Neural cell (in vitro differentiated cells): ENCODE data around the gene MIAT. TPM values are rescaled to one million over a fixed set of nuclear protein-coding genes. Genes with fewer than 3 reads are reported as not detected.

Source experiments
- H2AFZ ChIP-seq: fragments of 200-600, 300-800 bp; sonication (generic), shearing (Covaris generic); 2 replicates; pipeline ENCODE4 v1.6.0; 2014; ENCODE audit warnings: low read depth, mild to moderate bottlenecking, antibody characterized with exemption, low read length, moderate library complexity
- H3F3A ChIP-seq: fragments of 200-600 bp; shearing (Covaris generic); 2 replicates; pipeline ENCODE4 v1.6.1; 2016; ENCODE audit warnings: mild to moderate bottlenecking, moderate library complexity, mixed read lengths, antibody characterized with exemption, low read length; ENCODE audit not compliant: insufficient read depth, poor library complexity, severe bottlenecking
- H3K27ac ChIP-seq: fragments of 200-600, 300-800 bp; sonication (generic), shearing (Covaris generic); 2 replicates; pipeline ENCODE4 v1.5.1; 2014; ENCODE audit warnings: mild to moderate bottlenecking, low read length, moderate library complexity
- H3K27me3 ChIP-seq: fragments of 300-800, 200-600 bp; sonication (generic), shearing (Covaris generic); 2 replicates; pipeline ENCODE4 v1.6.0; 2014; ENCODE audit warnings: mild to moderate bottlenecking, low read depth, low read length, moderate library complexity; ENCODE audit not compliant: insufficient read depth
- H3K36me3 ChIP-seq: fragments of 300-800, 200-600 bp; sonication (generic), shearing (Covaris generic); 2 replicates; pipeline ENCODE4 v1.5.1; 2014; ENCODE audit warnings: mild to moderate bottlenecking, antibody characterized with exemption, low read length, moderate library complexity; ENCODE audit not compliant: insufficient read depth
- H3K4me2 ChIP-seq: fragments of 300-800, 200-600 bp; sonication (generic), shearing (Covaris generic); 2 replicates; pipeline ENCODE4 v1.6.0; 2014; ENCODE audit warnings: mild to moderate bottlenecking, low read length
- H3K4me3 ChIP-seq: fragments of 300-800, 200-600 bp; sonication (generic), shearing (Covaris generic); 2 replicates; pipeline ENCODE4 v1.5.1; 2014; ENCODE audit warnings: mild to moderate bottlenecking, low read length, moderate library complexity
- H3K79me2 ChIP-seq: fragments of 200-600 bp; shearing (Covaris generic); replicated peaks from 2 replicates; pipeline ENCODE4 v1.6.0; 2014; ENCODE audit warnings: mild to moderate bottlenecking, low read length, moderate library complexity; ENCODE audit not compliant: insufficient read depth
- H3K9ac ChIP-seq: fragments of 300-800, 200-600 bp; sonication (generic), shearing (Covaris generic); 2 replicates; pipeline ENCODE4 v1.6.1; 2016; ENCODE audit warnings: mild to moderate bottlenecking, low read length, mixed read lengths
- H3K9me2 ChIP-seq: fragments of 200-600 bp; shearing (Covaris generic); 2 replicates; pipeline ENCODE4 v1.6.1; 2016; ENCODE audit warnings: mild to moderate bottlenecking, low read length, mixed read lengths; ENCODE audit not compliant: insufficient read depth
- H3K9me3 ChIP-seq: fragments of 200-600, 300-800 bp; sonication (generic), shearing (Covaris generic); 2 replicates; pipeline ENCODE4 v1.6.1; 2016; ENCODE audit warnings: mild to moderate bottlenecking, mixed run types, low read length, moderate library complexity, mixed read lengths
- H4K20me1 ChIP-seq: fragments of 200-600 bp; shearing (Covaris generic); 2 replicates; pipeline ENCODE4 v1.6.1; 2016; ENCODE audit warnings: mild to moderate bottlenecking, mixed run types; ENCODE audit not compliant: insufficient read depth
- EP300 ChIP-seq: fragments of 450-650 bp; conservative IDR thresholded peaks from 2 replicates; pipeline ENCODE4 v1.6.1; 2014; ENCODE audit warnings: antibody characterized with exemption, mild to moderate bottlenecking, moderate library complexity; ENCODE audit not compliant: poor library complexity, severe bottlenecking
- EZH2 ChIP-seq: fragments of 200-600, 300-800 bp; shearing (Covaris generic), sonication (generic); IDR thresholded peaks from 2 replicates; pipeline ENCODE4 v1.6.1; 2014; ENCODE audit warnings: antibody characterized with exemption, low read length, borderline replicate concordance, mild to moderate bottlenecking; ENCODE audit not compliant: insufficient read depth, poor library complexity, severe bottlenecking
- MXI1 ChIP-seq: fragments of 450-650 bp; conservative IDR thresholded peaks from 2 replicates; pipeline ENCODE4 v1.6.1; 2014; ENCODE audit warnings: antibody characterized with exemption, mild to moderate bottlenecking; ENCODE audit not compliant: poor library complexity, severe bottlenecking
- POLR2AphosphoS5 ChIP-seq: IDR thresholded peaks from 2 replicates; pipeline ENCODE4 v1.6.1; 2012
- RAD21 ChIP-seq: fragments of 450-650 bp; conservative IDR thresholded peaks from 2 replicates; pipeline ENCODE4 v1.6.1; 2014; ENCODE audit warnings: antibody characterized with exemption, mild to moderate bottlenecking, moderate library complexity
- REST ChIP-seq: IDR thresholded peaks from 2 replicates; pipeline ENCODE4 v1.6.1; 2012; ENCODE audit warnings: borderline replicate concordance
- SMC3 ChIP-seq: fragments of 450-650 bp; conservative IDR thresholded peaks from 2 replicates; pipeline ENCODE4 v1.6.1; 2014; ENCODE audit warnings: antibody characterized with exemption, mild to moderate bottlenecking, moderate library complexity; ENCODE audit not compliant: poor library complexity
- TAF1 ChIP-seq: IDR thresholded peaks from 2 replicates; pipeline ENCODE4 v1.6.1; 2012; ENCODE audit warnings: low read depth
- polyA plus RNA-seq: library from polyadenylated mRNA; depleted of rRNA; stranded (reverse); fragments of >200 nt; gene quantifications from 2 replicates; pipeline ENCODE4 v1.2.3, GENCODE V29; 2014
- TF ChIP-seq, protein P1 (sequence below): fragments of 450-650 bp; IDR thresholded peaks from 2 replicates; pipeline ENCODE4 v1.5.1; 2014; ENCODE audit warnings: antibody characterized with exemption, mild to moderate bottlenecking, moderate library complexity; ENCODE audit not compliant: poor library complexity, severe bottlenecking

Gene MIAT
- polyA plus RNA-seq, 1 donor from 2014 or later: 529 TPM

DNA sequence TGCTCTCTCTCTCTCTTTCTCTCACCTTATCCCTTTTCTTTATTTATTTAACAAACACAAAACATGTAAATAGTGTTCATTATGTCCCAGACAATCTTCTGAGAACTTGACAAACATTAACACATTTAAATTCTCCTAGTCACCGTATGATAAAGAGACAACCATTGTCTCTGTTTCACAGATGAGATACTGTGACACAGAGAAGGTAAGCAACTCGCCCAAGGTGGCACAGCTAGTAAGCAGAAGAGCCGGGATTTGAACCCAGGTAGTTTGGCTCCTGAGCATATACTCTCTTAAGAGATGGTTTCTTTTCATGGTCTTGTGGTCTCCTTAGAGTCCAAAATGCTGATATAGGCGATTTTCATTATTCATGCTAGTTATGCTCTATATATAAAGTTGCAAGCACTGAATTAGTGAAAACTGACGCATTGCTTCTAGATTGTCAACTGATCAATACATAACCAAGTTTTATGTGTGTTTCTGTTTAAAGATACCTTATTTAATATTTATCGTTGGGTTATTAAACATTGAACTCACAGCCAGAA lies 58.1 kb downstream of the MIAT start:
- Histone ChIP-seq H3F3A (no peaks in the 10 kb centered on the region), H3K4me3 (no peak overlapping the region), H3K9me3 (no peaks in the 10 kb centered on the region), H3K9ac (no peak overlapping the region), H3K27me3 (no peaks in the 10 kb centered on the region), H3K27ac (no peak overlapping the region), H4K20me1 (no peaks in the 10 kb centered on the region), H3K36me3 (no peaks in the 10 kb centered on the region), H3K9me2 (no peaks in the 10 kb centered on the region), H3K4me2 (no peak overlapping the region), H2AFZ (no peak overlapping the region), H3K79me2 (no peaks in the 10 kb centered on the region)
- TF ChIP-seq EZH2: no peak
- TF ChIP-seq SMC3: no peak
- TF ChIP-seq REST: no peak
- TF ChIP-seq MXI1: no peak
- TF ChIP-seq, protein P1, sequence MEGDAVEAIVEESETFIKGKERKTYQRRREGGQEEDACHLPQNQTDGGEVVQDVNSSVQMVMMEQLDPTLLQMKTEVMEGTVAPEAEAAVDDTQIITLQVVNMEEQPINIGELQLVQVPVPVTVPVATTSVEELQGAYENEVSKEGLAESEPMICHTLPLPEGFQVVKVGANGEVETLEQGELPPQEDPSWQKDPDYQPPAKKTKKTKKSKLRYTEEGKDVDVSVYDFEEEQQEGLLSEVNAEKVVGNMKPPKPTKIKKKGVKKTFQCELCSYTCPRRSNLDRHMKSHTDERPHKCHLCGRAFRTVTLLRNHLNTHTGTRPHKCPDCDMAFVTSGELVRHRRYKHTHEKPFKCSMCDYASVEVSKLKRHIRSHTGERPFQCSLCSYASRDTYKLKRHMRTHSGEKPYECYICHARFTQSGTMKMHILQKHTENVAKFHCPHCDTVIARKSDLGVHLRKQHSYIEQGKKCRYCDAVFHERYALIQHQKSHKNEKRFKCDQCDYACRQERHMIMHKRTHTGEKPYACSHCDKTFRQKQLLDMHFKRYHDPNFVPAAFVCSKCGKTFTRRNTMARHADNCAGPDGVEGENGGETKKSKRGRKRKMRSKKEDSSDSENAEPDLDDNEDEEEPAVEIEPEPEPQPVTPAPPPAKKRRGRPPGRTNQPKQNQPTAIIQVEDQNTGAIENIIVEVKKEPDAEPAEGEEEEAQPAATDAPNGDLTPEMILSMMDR: no peak
- TF ChIP-seq POLR2AphosphoS5: no peak
- TF ChIP-seq TAF1: no peak
- no peak for TF ChIP-seq EP300
- TF ChIP-seq RAD21: no peak

DNA sequence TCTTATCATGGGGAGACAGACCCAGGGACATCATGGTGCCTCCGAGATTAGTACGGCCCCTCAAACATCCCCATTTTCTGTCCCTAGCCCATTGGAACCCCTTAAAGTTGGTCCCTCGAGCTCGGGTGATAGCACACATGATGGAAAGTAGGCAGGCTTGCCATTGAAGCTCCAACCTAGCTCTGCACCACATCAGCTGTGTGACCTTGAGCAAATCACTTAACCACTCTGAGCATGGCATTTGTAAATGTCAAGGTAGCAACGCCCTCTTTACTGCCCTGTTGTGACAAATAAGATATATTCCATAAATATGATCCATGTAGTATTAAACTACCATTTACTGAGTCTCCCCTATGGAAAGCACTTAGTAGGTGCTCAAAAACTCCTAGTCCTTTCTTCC lies 61.1 kb downstream of the MIAT start:
- H3K4me3 ChIP-seq: no peak overlapping the region
- H4K20me1 ChIP-seq: no peaks in the 10 kb centered on the region
- no peaks in the 10 kb centered on the region for H3K27me3 ChIP-seq
- H3K9me2 ChIP-seq: no peaks in the 10 kb centered on the region
- no peaks in the 10 kb centered on the region for H3K9me3 ChIP-seq
- no peaks in the 10 kb centered on the region for H3K36me3 ChIP-seq
- no peaks in the 10 kb centered on the region for H3K79me2 ChIP-seq
- H3K27ac ChIP-seq: no peak overlapping the region
- no peak overlapping the region for H3K4me2 ChIP-seq
- H3F3A ChIP-seq: no peaks in the 10 kb centered on the region
- no peak overlapping the region for H3K9ac ChIP-seq
- H2AFZ ChIP-seq: no peak overlapping the region
- no peak for TF ChIP-seq REST
- TF ChIP-seq SMC3: no peak
- no peak for TF ChIP-seq EZH2
- TF ChIP-seq EP300: no peak
- TF ChIP-seq MXI1: no peak
- TF ChIP-seq, protein P1: no peak
- TF ChIP-seq RAD21: no peak
- no peak for TF ChIP-seq TAF1
- no peak for TF ChIP-seq POLR2AphosphoS5
